ENCODE measurements around the gene C1QTNF1. TPM values are rescaled to one million over a fixed set of nuclear protein-coding genes. Genes with fewer than 3 reads are reported as not detected.

The C1QTNF1 gene, protein sequence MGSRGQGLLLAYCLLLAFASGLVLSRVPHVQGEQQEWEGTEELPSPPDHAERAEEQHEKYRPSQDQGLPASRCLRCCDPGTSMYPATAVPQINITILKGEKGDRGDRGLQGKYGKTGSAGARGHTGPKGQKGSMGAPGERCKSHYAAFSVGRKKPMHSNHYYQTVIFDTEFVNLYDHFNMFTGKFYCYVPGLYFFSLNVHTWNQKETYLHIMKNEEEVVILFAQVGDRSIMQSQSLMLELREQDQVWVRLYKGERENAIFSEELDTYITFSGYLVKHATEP
- total RNA-seq (10 to 100 TPM in 3 of 5 donors, 1 to 10 TPM in 2; 6.4 to 20.3 (median 10.1) TPM), polyA plus RNA-seq (10 to 100 TPM in 2 of 3 donors, 1 to 10 TPM in 1; 2.9 to 18.2 (median 15.3) TPM)
- long read RNA-seq, donor 1: 0 reads
- long read RNA-seq, donor 2, partial matches to known transcripts: 0 of 2 reads
- long read RNA-seq, donor 2, other reads (novel, unspliced or antisense): 0 of 2 reads
- long read RNA-seq, donor 3: 0 reads
- long read RNA-seq, donor 4: 0 reads
- long read RNA-seq, donor 5: 0 reads
- long read RNA-seq, donor 6: 0 reads
- long read RNA-seq, donor 7, partial matches to known transcripts: 0 of 1 reads
- long read RNA-seq, donor 7, other reads (novel, unspliced or antisense): 0 of 1 reads
- long read RNA-seq, donor 8, partial matches to known transcripts: 0 of 1 reads
- long read RNA-seq, donor 8, other reads (novel, unspliced or antisense): 0 of 1 reads
- long read RNA-seq, donor 9: 0 reads
- long read RNA-seq, donor 10, partial matches to known transcripts: 0 of 1 reads
- long read RNA-seq, donor 10, other reads (novel, unspliced or antisense): 0 of 1 reads

DNA sequence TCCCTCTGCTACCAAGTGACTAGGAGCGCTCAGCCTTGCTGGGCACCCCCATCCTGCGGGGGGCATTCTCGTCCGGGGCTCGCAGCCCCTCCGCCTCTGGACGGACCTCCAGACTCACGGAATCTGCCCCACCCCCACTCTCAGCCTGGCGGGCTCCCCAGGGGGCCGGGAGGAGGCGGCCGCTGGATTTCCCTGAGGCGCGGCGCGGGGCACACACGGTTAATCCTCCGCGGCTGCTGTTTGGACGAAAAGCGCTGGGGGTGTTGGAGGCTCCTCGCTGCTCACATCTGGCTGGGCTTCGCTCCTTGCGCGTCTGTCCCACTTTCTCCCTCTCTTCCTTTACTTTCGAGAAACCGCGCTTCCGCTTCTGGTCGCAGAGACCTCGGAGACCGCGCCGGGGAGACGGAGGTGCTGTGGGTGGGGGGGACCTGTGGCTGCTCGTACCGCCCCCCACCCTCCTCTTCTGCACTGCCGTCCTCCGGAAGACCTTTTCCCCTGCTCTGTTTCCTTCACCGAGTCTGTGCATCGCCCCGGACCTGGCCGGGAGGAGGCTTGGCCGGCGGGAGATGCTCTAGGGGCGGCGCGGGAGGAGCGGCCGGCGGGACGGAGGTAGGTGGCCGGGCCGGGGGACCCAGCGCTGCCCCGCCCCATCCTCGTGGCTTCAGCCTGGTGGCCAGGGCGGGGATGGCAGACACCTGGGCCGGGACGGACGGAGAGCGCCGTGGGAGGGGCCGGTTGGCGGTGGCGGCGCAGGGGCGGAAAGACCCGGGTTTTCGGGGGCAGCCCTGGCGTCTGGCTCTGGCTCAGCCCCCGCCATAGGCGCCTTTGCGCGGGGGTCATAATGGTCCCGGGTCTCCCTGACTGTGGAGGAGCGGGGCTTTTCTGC, at the start of gene C1QTNF1:
TSS of gene C1QTNF1 (plus strand) at position 284 of the 886 bp plus-strand sequence. CDS start 19,800 bp downstream, outside the sequence.
- Histone ChIP-seq H3K36me3 (no peaks in the 10 kb centered on the region), H3K27me3 (peaks cover 0 to 61% (median 20%) of the 10 kb centered on the region in 3 donors), H3K4me3 (peak within 1 kb of the TSS; percentile 49 to 65 (median 60)), H3K4me1 (peaks cover 83 to 100% (median 87%) of the 10 kb centered on the region in 4 donors), H3K9me3 (no peaks in the 10 kb centered on the region), H3K27ac (peak within 1 kb of the TSS; percentile 14 to 80 (median 75))
- WGBS, 5 donors: 1 to 4% (median 2%) methylated on average over 47 to 77 of the region's 77 CpGs
- DNase-seq: peak; percentile 49 to 80
- intact Hi-C loops (cut with DNase I; ENCODE audit: low total_unique reads): no loop called here
- TF ChIP-seq POLR2AphosphoS5 (IDR thresholded peaks at IDR 0.05): peak in 1 of 3 donors; percentile 24
- TF ChIP-seq, protein P1, sequence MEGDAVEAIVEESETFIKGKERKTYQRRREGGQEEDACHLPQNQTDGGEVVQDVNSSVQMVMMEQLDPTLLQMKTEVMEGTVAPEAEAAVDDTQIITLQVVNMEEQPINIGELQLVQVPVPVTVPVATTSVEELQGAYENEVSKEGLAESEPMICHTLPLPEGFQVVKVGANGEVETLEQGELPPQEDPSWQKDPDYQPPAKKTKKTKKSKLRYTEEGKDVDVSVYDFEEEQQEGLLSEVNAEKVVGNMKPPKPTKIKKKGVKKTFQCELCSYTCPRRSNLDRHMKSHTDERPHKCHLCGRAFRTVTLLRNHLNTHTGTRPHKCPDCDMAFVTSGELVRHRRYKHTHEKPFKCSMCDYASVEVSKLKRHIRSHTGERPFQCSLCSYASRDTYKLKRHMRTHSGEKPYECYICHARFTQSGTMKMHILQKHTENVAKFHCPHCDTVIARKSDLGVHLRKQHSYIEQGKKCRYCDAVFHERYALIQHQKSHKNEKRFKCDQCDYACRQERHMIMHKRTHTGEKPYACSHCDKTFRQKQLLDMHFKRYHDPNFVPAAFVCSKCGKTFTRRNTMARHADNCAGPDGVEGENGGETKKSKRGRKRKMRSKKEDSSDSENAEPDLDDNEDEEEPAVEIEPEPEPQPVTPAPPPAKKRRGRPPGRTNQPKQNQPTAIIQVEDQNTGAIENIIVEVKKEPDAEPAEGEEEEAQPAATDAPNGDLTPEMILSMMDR (IDR thresholded peaks at IDR 0.05): peak in 3 of 7 experiments; percentile 48 to 58 (median 53)
- no peak for TF ChIP-seq EP300 (IDR thresholded peaks at IDR 0.05)

DNA sequence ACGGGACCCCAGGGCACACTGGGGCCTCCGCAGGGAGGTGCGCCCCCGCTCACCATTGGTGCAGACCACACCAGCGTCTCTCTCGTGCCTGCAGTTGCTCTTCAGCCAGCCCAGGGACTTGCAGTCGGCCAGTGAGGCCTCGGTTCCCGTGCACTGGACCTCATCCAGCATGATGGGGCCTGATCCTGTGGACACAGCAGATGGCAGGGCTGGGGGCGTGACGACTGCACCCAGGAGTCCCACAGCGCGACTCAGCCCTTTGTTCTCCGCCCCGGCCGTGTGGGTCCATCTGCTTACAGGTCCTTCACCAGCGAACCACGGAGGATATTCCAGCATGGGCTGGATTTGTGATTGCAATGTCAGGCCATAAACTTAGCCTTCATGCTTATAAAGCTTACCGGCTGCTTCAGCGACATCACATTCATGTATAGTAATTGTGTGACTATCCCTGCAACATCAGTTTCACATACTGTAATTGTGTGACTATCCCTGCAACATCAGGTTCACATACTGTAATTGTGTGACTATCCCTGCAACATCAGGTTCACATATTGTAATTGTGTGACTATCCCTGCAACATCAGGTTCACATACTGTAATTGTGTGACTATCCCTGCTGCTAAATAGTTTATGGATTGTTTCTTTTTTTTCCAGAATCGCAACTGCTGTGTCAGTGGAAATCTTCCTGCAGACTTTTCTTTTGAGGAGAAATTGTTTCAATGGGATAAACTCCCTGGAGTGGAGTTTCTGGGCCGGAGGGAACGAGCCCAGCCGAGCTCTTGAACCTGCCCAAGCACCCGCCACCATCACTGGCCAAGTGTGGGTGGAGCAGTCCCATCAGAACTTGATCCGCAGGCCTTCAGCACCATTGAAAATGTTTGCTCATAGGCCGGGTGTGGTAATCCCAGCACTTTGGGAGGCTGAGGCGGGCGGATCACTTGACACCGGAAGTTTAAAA, 49.1 kb upstream of the C1QTNF1 start:
- 43 to 55% (median 53%) methylated on average over 25 to 30 of the region's 30 CpGs for WGBS, 5 donors
- peak; percentile 73 to 84 for DNase-seq
- Histone ChIP-seq H3K27me3 (no peaks in the 10 kb centered on the region), H3K4me3 (peak overlapping the region in 2 of 4 donors; percentile 13 to 15), H3K4me1 (peaks cover 42 to 83% (median 74%) of the 10 kb centered on the region in 4 donors), H3K27ac (peak overlapping the region; percentile 49 to 89 (median 80)), H3K36me3 (peaks cover 0 to 40% (median 26%) of the 10 kb centered on the region in 4 donors), H3K9me3 (no peaks in the 10 kb centered on the region)
- TF ChIP-seq POLR2AphosphoS5 (IDR thresholded peaks at IDR 0.05) (peak in 1 of 3 donors; percentile 70), POLR2A (IDR thresholded peaks at IDR 0.05) (no peak)
- intact Hi-C loops (cut with DNase I; ENCODE audit: low total_unique reads): loop anchor here (5.0 kb wide), 1 partner anchor 108 kb away; no protein-coding TSS in a partner anchor

DNA sequence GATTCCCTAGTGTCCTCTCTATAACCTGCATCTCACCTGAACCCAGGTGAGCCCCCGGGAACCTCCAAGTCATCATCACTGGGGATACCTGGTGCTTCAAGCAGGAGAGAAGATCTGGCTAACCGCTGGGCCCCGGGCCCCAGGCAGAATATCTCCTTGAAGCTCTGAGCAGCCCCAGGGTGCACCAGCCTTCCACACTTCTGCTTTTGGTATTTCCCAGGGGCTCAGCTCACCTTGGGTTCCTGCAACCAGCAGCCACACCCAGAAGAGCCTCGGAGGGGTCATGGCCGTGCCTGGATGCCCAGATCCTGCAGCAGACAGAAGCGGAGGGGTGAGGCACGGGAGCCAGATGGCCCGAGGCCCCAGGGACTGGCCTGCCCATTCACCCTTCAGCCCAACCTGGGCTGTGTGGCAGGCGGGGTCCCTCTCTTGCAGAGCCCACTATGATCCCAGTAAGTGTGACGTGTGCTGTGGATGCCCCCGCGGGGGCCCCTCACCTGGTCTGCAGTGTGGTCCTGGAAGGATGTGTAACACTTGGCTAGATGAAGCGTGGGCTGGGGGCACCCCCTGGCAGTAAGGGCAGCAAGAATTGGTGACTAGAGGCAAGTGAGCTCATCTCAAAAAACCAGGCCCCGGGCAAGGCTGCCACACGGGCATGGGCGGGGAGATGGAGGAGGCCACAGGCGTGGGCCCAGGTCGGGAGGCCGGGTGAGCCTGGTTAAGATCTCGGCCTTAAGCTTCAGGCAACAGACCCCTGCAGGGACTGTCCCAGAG, 46.9 kb upstream of the C1QTNF1 start:
- Histone ChIP-seq H3K9me3 (no peaks in the 10 kb centered on the region), H3K4me3 (peak overlapping the region in 3 of 4 donors; percentile 39 to 56 (median 42)), H3K27ac (peak overlapping the region; percentile 28 to 89 (median 80)), H3K27me3 (no peaks in the 10 kb centered on the region), H3K36me3 (peaks cover 0 to 27% (median 19%) of the 10 kb centered on the region in 4 donors), H3K4me1 (peaks cover 43 to 76% (median 63%) of the 10 kb centered on the region in 4 donors)
- intact Hi-C loops (cut with DNase I; ENCODE audit: low total_unique reads): no loop called here
- no peak for DNase-seq
- no peak for TF ChIP-seq EP300 (IDR thresholded peaks at IDR 0.05)
- no peak for TF ChIP-seq POLR2AphosphoS5 (IDR thresholded peaks at IDR 0.05)
- TF ChIP-seq POLR2A (IDR thresholded peaks at IDR 0.05): no peak
- TF ChIP-seq, protein P1 (IDR thresholded peaks at IDR 0.05): no peak
- 48 to 68% (median 62%) methylated on average over 10 to 20 of the region's 20 CpGs for WGBS, 5 donors
